HT-29 (cell line): Measurements from ENCODE around the gene DNAJC30. TPM values are rescaled to one million over a fixed set of nuclear protein-coding genes. Genes with fewer than 3 reads are reported as not detected.
A peak's percentile ranks its signal among the peaks of the same experiment; 100 is the strongest.
"Not testable (repeated sequence)": the region's sequence is repeated elsewhere in the genome, so short reads cannot be mapped to it uniquely, and the experiment has no call there.

ENCODE experiments used
- DNase-seq: peaks from one replicate; pipeline ENCODE4 v3.0.0-alpha.2; 2015; ENCODE audit warnings: low spot score
- total RNA-seq: library from RNA; depleted of rRNA; stranded (reverse); fragments of >200 nt; shearing (Covaris generic); gene quantifications from 2 replicates; pipeline ENCODE4 v1.2.3, GENCODE V29; 2014; rRNA removed

Gene DNAJC30
- total RNA-seq, result 6.7 and 7.4 TPM in 2 replicates

DNA sequence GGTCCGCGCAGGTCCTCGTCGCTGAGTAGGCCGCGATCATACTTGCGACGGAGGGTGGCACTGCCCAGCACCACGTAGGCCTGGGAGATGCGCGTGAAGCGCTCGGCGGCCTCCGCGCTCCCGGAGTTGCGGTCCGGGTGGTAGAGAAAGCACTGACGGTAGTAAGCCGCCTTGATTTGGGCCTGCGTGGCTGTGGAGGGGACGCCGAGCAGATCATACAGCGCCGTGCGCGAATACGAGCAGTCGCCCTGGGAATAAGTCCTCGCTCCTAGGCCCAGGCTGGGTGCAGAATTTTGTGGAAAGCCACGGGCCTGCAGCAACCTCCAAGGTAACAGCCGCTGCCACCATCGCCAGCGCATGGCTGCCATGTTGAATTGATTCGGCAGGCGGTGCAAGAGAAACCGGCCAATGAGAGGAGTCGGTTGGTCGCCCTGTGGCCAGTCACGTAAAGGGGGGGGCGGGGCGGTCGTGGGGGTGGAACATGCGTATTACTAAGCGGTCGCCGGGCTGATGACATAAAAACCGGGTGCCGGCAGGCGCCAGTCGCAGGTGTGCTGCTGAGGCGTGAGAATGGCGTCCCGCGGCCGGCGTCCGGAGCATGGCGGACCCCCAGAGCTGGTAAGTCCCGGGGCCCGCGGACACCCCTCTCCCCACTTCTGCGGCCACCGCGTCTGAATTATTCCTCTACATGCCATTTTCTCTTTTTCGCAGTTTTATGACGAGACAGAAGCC is at the start of gene DNAJC30, which contains the start of gene BUD23:
TSS of gene DNAJC30 (minus strand) at position 398 of the 732 bp plus-strand sequence. CDS start at position 368, 30 bp downstream.
TSS of gene BUD23 (plus strand) at position 542 of the 732 bp plus-strand sequence. CDS start at position 571, 29 bp downstream.
- DNase-seq, result peak; percentile 97

GRCh38 chr7:73732397-73732796 is 49.1 kb upstream of the DNAJC30 start:
- no peak for DNase-seq

GRCh38 chr7:73730485-73730884 is 47.2 kb upstream of the DNAJC30 start:
- DNase-seq, result no peak

GRCh38 chr7:73728551-73728950 is 45.3 kb upstream of the DNAJC30 start:
- DNase-seq, result peak; percentile 2

GRCh38 chr7:73727952-73728351 is 44.7 kb upstream of the DNAJC30 start:
- DNase-seq, result no peak

DNA sequence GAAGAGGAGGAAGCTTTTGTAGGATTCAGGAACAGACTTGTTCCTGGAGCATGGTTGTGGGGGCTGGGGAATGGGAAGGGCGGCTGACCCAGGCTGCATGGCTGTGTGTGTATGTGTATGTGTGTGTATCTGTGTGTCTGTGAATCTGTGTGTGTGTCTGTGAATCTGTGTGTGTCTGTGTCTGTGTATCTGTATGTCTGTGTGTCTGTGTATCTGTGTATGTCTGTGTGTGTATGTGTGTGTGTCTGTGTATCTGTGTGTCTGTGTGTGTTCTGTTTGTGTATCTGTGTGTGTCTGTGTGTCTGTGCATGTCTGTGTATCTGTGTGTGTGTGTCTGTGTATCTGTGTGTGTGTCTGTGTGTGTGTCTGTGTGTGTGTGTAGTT is 42.8 kb upstream of the DNAJC30 start:
- DNase-seq, result no peak

DNA sequence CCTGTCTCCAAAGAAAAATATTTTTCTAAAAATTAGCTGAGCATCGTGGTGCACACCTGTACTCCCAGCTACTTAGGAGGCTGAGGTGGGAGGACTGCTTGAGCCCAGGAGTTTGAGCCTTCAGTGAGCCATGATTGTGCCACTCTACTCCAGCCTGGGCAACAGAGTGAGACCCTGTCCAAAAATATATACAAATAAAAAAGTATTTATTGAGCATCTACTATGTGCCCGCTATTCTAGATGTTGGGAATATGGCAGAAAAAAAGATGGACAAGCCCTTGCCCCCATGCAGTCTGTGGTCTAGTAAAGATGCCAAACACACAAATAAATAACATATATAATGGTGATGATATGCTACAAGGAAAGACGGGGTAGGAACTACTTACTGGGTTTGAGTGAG is 40.6 kb upstream of the DNAJC30 start:
- DNase-seq, result no peak

- no peak for DNase-seq
These were observed 39.5 kb upstream of the DNAJC30 start for GRCh38 chr7:73722785-73723184.

- DNase-seq, result not testable (repeated sequence)
These were observed 38.9 kb upstream of the DNAJC30 start for GRCh38 chr7:73722182-73722581.

DNA sequence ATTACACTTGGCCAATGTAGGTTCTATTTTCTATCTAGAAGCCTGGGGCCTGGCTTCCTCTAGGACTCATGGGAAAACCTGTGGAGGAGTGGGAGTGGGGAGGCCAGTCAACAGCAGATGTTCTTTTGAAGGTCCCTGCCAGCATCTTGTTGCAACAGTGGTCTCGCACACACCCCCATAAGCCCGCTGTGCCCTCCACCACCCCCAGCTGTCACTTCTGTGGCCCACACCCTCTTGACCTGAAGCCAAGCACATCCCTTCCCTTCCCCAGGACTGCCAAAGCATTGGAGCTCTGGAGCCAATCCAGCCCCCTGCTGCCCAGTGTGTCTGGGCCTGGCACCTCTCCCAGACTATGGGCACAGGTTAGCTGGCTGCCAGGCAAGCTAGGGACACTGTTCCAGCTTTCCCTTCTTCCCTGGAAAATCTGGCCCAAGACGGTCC is 38.1 kb upstream of the DNAJC30 start:
- peak; percentile 66 for DNase-seq

DNA sequence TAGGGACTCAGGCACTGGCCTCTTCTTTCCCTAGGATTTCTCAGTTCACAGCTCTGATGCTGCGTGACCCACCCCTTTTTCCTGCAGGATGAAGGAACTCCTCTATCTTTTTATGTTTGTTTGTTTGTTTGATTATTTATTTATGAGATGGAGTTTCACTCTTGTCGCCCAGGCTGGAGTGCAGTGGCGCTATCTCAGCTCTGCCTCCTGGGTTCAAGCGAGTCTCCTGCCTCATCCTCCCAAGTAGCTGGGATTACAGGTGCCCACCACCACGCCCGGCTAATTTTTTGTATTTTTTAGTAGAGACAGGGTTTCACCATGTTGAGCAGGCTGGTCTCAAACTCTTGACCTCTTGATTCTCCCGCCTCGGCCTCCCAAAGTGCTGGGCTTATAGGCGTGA is 37.2 kb upstream of the DNAJC30 start:
- DNase-seq, result not testable (repeated sequence)

GRCh38 chr7:73719806-73720169 is 36.5 kb upstream of the DNAJC30 start:
- no peak for DNase-seq

- DNase-seq, result peak; percentile 72
These were observed 35.9 kb upstream of the DNAJC30 start, which contains the start of gene STX1A for GRCh38 chr7:73718905-73719805. STX1A (minus strand) TSS chr7:73719669; CDS start chr7:73719631, 38 bp downstream.

DNA sequence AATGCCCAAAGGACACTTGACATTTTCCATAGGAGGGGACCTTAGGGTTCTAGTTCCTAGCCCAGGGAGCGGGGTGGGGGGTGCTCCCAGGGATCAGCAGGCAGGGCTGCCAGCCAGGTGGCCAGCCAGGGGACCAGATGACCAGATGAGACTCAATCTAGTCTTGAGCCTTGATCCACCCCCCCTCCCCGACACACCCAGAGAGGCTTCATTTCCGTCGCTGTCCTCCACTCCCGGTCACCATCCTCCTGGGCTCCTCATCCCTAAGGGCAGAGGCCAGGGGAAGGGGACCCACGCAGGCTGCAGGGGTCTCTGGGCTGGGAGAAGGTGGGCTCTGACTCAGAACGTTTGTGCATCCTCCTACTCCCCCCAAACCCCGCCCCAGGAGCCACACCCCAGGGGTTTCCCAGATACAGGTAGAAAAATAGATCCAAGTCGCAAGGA is 35.2 kb upstream of the DNAJC30 start:
- DNase-seq, result no peak

DNA sequence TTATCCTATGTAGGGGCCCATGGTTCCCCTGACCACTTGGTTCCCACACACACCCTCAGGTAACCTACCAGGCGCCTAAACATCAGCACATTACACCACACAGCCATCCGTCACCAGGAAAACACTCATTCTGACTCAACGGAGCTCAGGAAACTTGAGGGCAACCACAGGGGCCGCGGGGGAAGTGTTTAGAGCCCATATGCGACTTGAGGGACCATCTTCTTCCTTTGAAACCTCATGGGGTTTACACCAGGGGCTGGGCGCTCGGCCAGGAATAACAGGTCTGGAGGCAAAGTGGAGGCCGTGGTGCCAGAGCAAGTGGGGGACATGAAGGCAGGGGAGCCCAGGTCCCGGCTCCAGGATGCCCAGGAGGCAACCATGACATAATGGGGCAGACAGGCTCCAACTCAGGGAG is 34.7 kb upstream of the DNAJC30 start:
- DNase-seq, result peak; percentile 47

- no peak for DNase-seq
These were observed 34.0 kb upstream of the DNAJC30 start for GRCh38 chr7:73717025-73717807.

GRCh38 chr7:73716318-73716890 is 33.2 kb upstream of the DNAJC30 start:
- DNase-seq, result no peak

DNA sequence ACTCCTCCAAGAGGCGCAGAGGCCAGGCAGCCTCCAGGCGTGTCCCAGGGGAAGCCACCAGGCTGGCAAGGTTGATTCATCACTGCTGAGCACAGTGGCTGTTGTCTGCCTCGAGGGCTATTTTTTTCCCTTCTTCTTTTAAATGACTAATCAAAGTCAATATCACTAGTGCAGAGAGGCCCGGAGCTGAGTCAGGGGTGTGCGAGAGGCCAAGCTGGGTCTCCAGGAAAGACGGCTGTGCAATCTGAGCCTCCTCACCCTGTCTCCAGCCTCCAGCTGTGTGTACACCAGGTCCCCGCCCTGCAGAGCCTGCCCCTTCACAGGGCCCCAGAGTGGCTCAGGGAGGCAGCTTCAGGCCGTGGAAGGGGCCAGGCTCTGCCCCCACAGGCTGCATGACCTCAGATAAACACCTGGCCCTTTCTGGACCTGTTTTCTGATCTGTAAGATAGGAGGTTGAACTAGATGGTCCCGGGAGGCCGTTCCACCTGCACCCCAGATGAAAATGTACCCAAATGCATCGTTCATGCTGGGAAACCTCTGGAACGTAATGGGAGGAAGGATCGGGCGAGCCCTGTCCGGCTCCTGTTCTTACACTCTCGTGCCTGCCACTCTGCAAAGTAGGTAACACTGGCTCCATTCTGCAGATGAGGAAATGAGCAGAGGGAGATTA is 32.5 kb upstream of the DNAJC30 start:
- DNase-seq, result peak; percentile 90

GRCh38 chr7:73713319-73713718 is 30.1 kb upstream of the DNAJC30 start:
- not testable (repeated sequence) for DNase-seq

- DNase-seq, result no peak
These were observed 29.5 kb upstream of the DNAJC30 start for GRCh38 chr7:73712773-73713172.
